ENCODE measurements around the gene SPATA33. TPM values are rescaled to one million over a fixed set of nuclear protein-coding genes. Genes with fewer than 3 reads are reported as not detected.

SPATA33 gene
- polyA plus RNA-seq, 4 donors: 11.7 to 15.5 (median 13.1) TPM

GRCh38 chr16:89705006-89705405, 47.4 kb downstream of the SPATA33 start:
- DNase-seq (ENCODE audit: low read depth in 4 of 4, low spot score in 3 of 4): no peak

GRCh38 chr16:89706518-89707260, 49.1 kb downstream of the SPATA33 start:
- DNase-seq (ENCODE audit: low read depth in 4 of 4, low spot score in 3 of 4): no peak

GRCh38 chr16:89707695-89708094, 50.1 kb downstream of the SPATA33 start:
- no peak for DNase-seq (ENCODE audit: low read depth in 4 of 4, low spot score in 3 of 4)

GRCh38 chr16:89708481-89708931, 50.9 kb downstream of the SPATA33 start:
- DNase-seq (ENCODE audit: low read depth in 4 of 4, low spot score in 3 of 4): no peak

- DNase-seq (ENCODE audit: low read depth in 4 of 4, low spot score in 3 of 4): no peak
These were observed 51.5 kb downstream of the SPATA33 start for GRCh38 chr16:89709166-89709565.

- DNase-seq (ENCODE audit: low read depth in 4 of 4, low spot score in 3 of 4): no peak
These were observed 52.2 kb downstream of the SPATA33 start for GRCh38 chr16:89709716-89710432.

GRCh38 chr16:89710709-89711564, 53.3 kb downstream of the SPATA33 start:
- DNase-seq (ENCODE audit: low read depth in 4 of 4, low spot score in 3 of 4): no peak

- DNase-seq (ENCODE audit: low read depth in 4 of 4, low spot score in 3 of 4): no peak
These were observed 54.1 kb downstream of the SPATA33 start for GRCh38 chr16:89711601-89712273.

- no peak for DNase-seq (ENCODE audit: low read depth in 4 of 4, low spot score in 3 of 4)
These were observed 54.7 kb downstream of the SPATA33 start for GRCh38 chr16:89712274-89712781.

GRCh38 chr16:89716493-89716892, 58.9 kb downstream of the SPATA33 start:
- DNase-seq (ENCODE audit: low read depth in 4 of 4, low spot score in 3 of 4): no peak

GRCh38 chr16:89716916-89717687, 59.5 kb downstream of the SPATA33 start:
- no peak for DNase-seq (ENCODE audit: low read depth in 4 of 4, low spot score in 3 of 4)

GRCh38 chr16:89717688-89718505, 60.3 kb downstream of the SPATA33 start:
- DNase-seq (ENCODE audit: low read depth in 4 of 4, low spot score in 3 of 4): no peak

Other genes with a start within 250 kb of the SPATA33 start
- gene ANKRD11, start 167.3 kb upstream of the SPATA33 start, polyA plus RNA-seq (ENCODE audit: insufficient read length in 4 of 4): 100 to 1,000 TPM in 1 of 4 donors, 10 to 100 TPM in 3; 90.2 to 101 (median 96.6) TPM
- 100 to 1,000 TPM in 1 of 4 donors, 10 to 100 TPM in 3; 84.2 to 106 (median 90.3) TPM for gene SPG7, start 149.4 kb upstream of the SPATA33 start, polyA plus RNA-seq (ENCODE audit: insufficient read length in 4 of 4)
- 1,000 to 10,000 TPM; 1,657 to 3,073 (median 1,817) TPM for gene RPL13, start 97.2 kb upstream of the SPATA33 start, polyA plus RNA-seq (ENCODE audit: insufficient read length in 4 of 4)
- gene CPNE7, start 82.1 kb upstream of the SPATA33 start, polyA plus RNA-seq (ENCODE audit: insufficient read length in 4 of 4): 1 to 10 TPM; 2.8 to 4.1 (median 2.9) TPM
- gene DPEP1, start 44.2 kb upstream of the SPATA33 start, polyA plus RNA-seq (ENCODE audit: insufficient read length in 4 of 4): 10 to 100 TPM; 22.5 to 50.6 (median 40.7) TPM
- 10 to 100 TPM; 57.9 to 82.4 (median 71.9) TPM for gene CHMP1A, start 128 bp upstream of the SPATA33 start, polyA plus RNA-seq (ENCODE audit: insufficient read length in 4 of 4)
- gene CDK10, start 28.9 kb downstream of the SPATA33 start, polyA plus RNA-seq (ENCODE audit: insufficient read length in 4 of 4): 100 to 1,000 TPM in 2 of 4 donors, 10 to 100 TPM in 2; 91.2 to 110 (median 99.6) TPM
- 10 to 100 TPM in 1 of 4 donors, 1 to 10 TPM in 3; 5.4 to 11.0 (median 6.0) TPM for gene SPATA2L, start 43.9 kb downstream of the SPATA33 start, polyA plus RNA-seq (ENCODE audit: insufficient read length in 4 of 4)
- gene VPS9D1, start 63.1 kb downstream of the SPATA33 start, polyA plus RNA-seq (ENCODE audit: insufficient read length in 4 of 4): 10 to 100 TPM; 10.3 to 15.0 (median 11.9) TPM
- gene ZNF276, start 63.7 kb downstream of the SPATA33 start, polyA plus RNA-seq (ENCODE audit: insufficient read length in 4 of 4): 10 to 100 TPM; 26.6 to 31.6 (median 28.4) TPM
- 10 to 100 TPM; 21.2 to 26.5 (median 24.0) TPM for gene FANCA, start 158.8 kb downstream of the SPATA33 start, polyA plus RNA-seq (ENCODE audit: insufficient read length in 4 of 4)
- 10 to 100 TPM; 10.9 to 14.9 (median 11.0) TPM for gene SPIRE2, start 170.6 kb downstream of the SPATA33 start, polyA plus RNA-seq (ENCODE audit: insufficient read length in 4 of 4)
- gene TCF25, start 215.8 kb downstream of the SPATA33 start, polyA plus RNA-seq (ENCODE audit: insufficient read length in 4 of 4): 100 to 1,000 TPM; 110 to 136 (median 123) TPM